SK-N-SH treated with all-trans-retinoic acid at 6 μM for 48 hours (cell line): ENCODE data around the gene ARHGDIA.

Experiments used
- ATAC-seq: fragments of 200-7000 bp; cut with Tn5 transposase; 3 replicates; pipeline ENCODE4 v1.9.1; 2020; ENCODE audit warnings: mild to moderate bottlenecking, moderate library complexity
- ARNTL ChIP-seq: fragments of 450-650 bp; formaldehyde crosslinking; IDR thresholded peaks from 2 replicates; pipeline ENCODE4 v1.5.0; 2020; ENCODE audit warnings: low read depth, mild to moderate bottlenecking, moderate library complexity, borderline replicate concordance
- BACH2 ChIP-seq: fragments of 250-450 bp; sonication (Bioruptor Pico); IDR thresholded peaks from 2 replicates; pipeline ENCODE4 v1.9.0; 2021; ENCODE audit warnings: mild to moderate bottlenecking, borderline replicate concordance
- CSDC2 ChIP-seq: fragments of 250-450 bp; sonication (Bioruptor Pico); IDR thresholded peaks from 2 replicates; pipeline ENCODE4 v1.5.0; 2020; ENCODE audit warnings: mild to moderate bottlenecking, moderate library complexity
- ESRRG ChIP-seq: fragments of 250-450 bp; sonication (Bioruptor Pico); IDR thresholded peaks from 2 replicates; pipeline ENCODE4 v1.6.1; 2021; ENCODE audit warnings: mild to moderate bottlenecking
- GLIS3 ChIP-seq: fragments of 250-450 bp; sonication (Bioruptor Pico); IDR thresholded peaks from 2 replicates; pipeline ENCODE4 v1.5.0; 2020; ENCODE audit warnings: mild to moderate bottlenecking, moderate library complexity
- ISL1 ChIP-seq: fragments of 250-450 bp; sonication (Bioruptor Pico); IDR thresholded peaks from 2 replicates; pipeline ENCODE4 v2.1.2; 2022; ENCODE audit warnings: mild to moderate bottlenecking, moderate library complexity
- OSR1 ChIP-seq: fragments of 250-450 bp; sonication (Bioruptor Pico); IDR thresholded peaks from 2 replicates; pipeline ENCODE4 v1.8.0; 2022; ENCODE audit warnings: moderate library complexity, mild to moderate bottlenecking, inconsistent platforms
- PATZ1 ChIP-seq: fragments of 250-450 bp; sonication (Bioruptor Pico); IDR thresholded peaks from 2 replicates; pipeline ENCODE4 v1.8.0; 2020; ENCODE audit warnings: mild to moderate bottlenecking, moderate library complexity, borderline replicate concordance
- PPARA ChIP-seq: fragments of 250-450 bp; sonication (Bioruptor Pico); IDR thresholded peaks from 2 replicates; pipeline ENCODE4 v1.5.0; 2020; ENCODE audit warnings: mild to moderate bottlenecking, borderline replicate concordance
- RARB ChIP-seq: fragments of 250-450 bp; sonication (Bioruptor Pico); IDR thresholded peaks from 2 replicates; pipeline ENCODE4 v1.8.0; 2021; ENCODE audit warnings: mild to moderate bottlenecking, moderate library complexity
- SNAI2 ChIP-seq: fragments of 250-450 bp; sonication (Bioruptor Pico); IDR thresholded peaks from 2 replicates; pipeline ENCODE4 v1.5.0; 2020; ENCODE audit warnings: mild to moderate bottlenecking, moderate library complexity
- TCF4 ChIP-seq: fragments of 250-450 bp; sonication (Bioruptor Pico); IDR thresholded peaks from 2 replicates; pipeline ENCODE4 v1.8.0; 2021; ENCODE audit warnings: mild to moderate bottlenecking, moderate library complexity, borderline replicate concordance
- TOX ChIP-seq: fragments of 250-450 bp; sonication (Bioruptor Pico); IDR thresholded peaks from 2 replicates; pipeline ENCODE4 v1.8.0; 2021; ENCODE audit warnings: mild to moderate bottlenecking, moderate library complexity, borderline replicate concordance
- ZC3H10 ChIP-seq: fragments of 250-450 bp; sonication (Bioruptor Pico); IDR thresholded peaks from 2 replicates; pipeline ENCODE4 v1.5.1; 2021; ENCODE audit warnings: mild to moderate bottlenecking, moderate library complexity
- ZFP3 ChIP-seq: fragments of 250-450 bp; sonication (Bioruptor Pico); IDR thresholded peaks from 2 replicates; pipeline ENCODE4 v1.5.0; 2020; ENCODE audit warnings: mild to moderate bottlenecking, moderate library complexity
- ZFP30 ChIP-seq: fragments of 450-650 bp; formaldehyde crosslinking; IDR thresholded peaks from 2 replicates; pipeline ENCODE4 v1.5.0; 2022; ENCODE audit warnings: mild to moderate bottlenecking, moderate library complexity
- ZNF565 ChIP-seq: fragments of 450-650 bp; formaldehyde crosslinking; conservative IDR thresholded peaks from 2 replicates; pipeline ENCODE4 v1.5.0; 2020; ENCODE audit warnings: low read depth, mild to moderate bottlenecking, moderate library complexity
- ZNF8 ChIP-seq: fragments of 450-650 bp; formaldehyde crosslinking; IDR thresholded peaks from 2 replicates; pipeline ENCODE4 v1.5.0; 2020; ENCODE audit warnings: mild to moderate bottlenecking, moderate library complexity
- TF ChIP-seq, protein P1 (sequence below): fragments of 250-450 bp; sonication (Bioruptor Pico); IDR thresholded peaks from 2 replicates; pipeline ENCODE4 v1.5.0; 2020; ENCODE audit warnings: mild to moderate bottlenecking, moderate library complexity
- TF ChIP-seq, protein P2 (sequence below): fragments of 250-450 bp; sonication (Bioruptor Pico); IDR thresholded peaks from 2 replicates; pipeline ENCODE4 v1.5.1; 2021; ENCODE audit warnings: mild to moderate bottlenecking, moderate library complexity
- TF ChIP-seq, protein P3 (sequence below): fragments of 250-450 bp; sonication (Bioruptor Pico); IDR thresholded peaks from 2 replicates; pipeline ENCODE4 v1.5.1; 2020; ENCODE audit warnings: low read depth, mild to moderate bottlenecking, moderate library complexity
- TF ChIP-seq, protein P4 (sequence below): fragments of 250-450 bp; sonication (Bioruptor Pico); IDR thresholded peaks from 2 replicates; pipeline ENCODE4 v1.8.0; 2021; ENCODE audit warnings: low read depth, mild to moderate bottlenecking, moderate library complexity, borderline replicate concordance

ARHGDIA gene

GRCh38 chr17:81833921-81834830, 37.0 kb downstream of the ARHGDIA start:
- TF ChIP-seq ZNF8 (CRISPR knock-in tag) (no peak), OSR1 (CRISPR knock-in tag) (no peak), SNAI2 (CRISPR knock-in tag) (no peak), ARNTL (no peak), BACH2 (CRISPR knock-in tag) (no peak), ZC3H10 (CRISPR knock-in tag) (no peak), TCF4 (CRISPR knock-in tag) (no peak), TOX (CRISPR knock-in tag) (no peak), ZNF565 (CRISPR knock-in tag) (no peak), PATZ1 (CRISPR knock-in tag) (no peak), ZFP3 (CRISPR knock-in tag) (no peak), RARB (CRISPR knock-in tag) (no peak), PPARA (no peak), ISL1 (CRISPR knock-in tag) (no peak)
- TF ChIP-seq, protein P1, sequence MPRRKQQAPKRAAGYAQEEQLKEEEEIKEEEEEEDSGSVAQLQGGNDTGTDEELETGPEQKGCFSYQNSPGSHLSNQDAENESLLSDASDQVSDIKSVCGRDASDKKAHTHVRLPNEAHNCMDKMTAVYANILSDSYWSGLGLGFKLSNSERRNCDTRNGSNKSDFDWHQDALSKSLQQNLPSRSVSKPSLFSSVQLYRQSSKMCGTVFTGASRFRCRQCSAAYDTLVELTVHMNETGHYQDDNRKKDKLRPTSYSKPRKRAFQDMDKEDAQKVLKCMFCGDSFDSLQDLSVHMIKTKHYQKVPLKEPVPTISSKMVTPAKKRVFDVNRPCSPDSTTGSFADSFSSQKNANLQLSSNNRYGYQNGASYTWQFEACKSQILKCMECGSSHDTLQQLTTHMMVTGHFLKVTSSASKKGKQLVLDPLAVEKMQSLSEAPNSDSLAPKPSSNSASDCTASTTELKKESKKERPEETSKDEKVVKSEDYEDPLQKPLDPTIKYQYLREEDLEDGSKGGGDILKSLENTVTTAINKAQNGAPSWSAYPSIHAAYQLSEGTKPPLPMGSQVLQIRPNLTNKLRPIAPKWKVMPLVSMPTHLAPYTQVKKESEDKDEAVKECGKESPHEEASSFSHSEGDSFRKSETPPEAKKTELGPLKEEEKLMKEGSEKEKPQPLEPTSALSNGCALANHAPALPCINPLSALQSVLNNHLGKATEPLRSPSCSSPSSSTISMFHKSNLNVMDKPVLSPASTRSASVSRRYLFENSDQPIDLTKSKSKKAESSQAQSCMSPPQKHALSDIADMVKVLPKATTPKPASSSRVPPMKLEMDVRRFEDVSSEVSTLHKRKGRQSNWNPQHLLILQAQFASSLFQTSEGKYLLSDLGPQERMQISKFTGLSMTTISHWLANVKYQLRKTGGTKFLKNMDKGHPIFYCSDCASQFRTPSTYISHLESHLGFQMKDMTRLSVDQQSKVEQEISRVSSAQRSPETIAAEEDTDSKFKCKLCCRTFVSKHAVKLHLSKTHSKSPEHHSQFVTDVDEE: no peak
- TF ChIP-seq, protein P2, sequence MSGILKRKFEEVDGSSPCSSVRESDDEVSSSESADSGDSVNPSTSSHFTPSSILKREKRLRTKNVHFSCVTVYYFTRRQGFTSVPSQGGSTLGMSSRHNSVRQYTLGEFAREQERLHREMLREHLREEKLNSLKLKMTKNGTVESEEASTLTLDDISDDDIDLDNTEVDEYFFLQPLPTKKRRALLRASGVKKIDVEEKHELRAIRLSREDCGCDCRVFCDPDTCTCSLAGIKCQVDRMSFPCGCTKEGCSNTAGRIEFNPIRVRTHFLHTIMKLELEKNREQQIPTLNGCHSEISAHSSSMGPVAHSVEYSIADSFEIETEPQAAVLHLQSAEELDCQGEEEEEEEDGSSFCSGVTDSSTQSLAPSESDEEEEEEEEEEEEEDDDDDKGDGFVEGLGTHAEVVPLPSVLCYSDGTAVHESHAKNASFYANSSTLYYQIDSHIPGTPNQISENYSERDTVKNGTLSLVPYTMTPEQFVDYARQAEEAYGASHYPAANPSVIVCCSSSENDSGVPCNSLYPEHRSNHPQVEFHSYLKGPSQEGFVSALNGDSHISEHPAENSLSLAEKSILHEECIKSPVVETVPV (CRISPR knock-in tag): no peak
- TF ChIP-seq, protein P3, sequence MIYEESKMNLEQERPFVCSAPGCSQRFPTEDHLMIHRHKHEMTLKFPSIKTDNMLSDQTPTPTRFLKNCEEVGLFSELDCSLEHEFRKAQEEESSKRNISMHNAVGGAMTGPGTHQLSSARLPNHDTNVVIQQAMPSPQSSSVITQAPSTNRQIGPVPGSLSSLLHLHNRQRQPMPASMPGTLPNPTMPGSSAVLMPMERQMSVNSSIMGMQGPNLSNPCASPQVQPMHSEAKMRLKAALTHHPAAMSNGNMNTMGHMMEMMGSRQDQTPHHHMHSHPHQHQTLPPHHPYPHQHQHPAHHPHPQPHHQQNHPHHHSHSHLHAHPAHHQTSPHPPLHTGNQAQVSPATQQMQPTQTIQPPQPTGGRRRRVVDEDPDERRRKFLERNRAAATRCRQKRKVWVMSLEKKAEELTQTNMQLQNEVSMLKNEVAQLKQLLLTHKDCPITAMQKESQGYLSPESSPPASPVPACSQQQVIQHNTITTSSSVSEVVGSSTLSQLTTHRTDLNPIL (CRISPR knock-in tag): no peak
- no peak for ATAC-seq

DNA sequence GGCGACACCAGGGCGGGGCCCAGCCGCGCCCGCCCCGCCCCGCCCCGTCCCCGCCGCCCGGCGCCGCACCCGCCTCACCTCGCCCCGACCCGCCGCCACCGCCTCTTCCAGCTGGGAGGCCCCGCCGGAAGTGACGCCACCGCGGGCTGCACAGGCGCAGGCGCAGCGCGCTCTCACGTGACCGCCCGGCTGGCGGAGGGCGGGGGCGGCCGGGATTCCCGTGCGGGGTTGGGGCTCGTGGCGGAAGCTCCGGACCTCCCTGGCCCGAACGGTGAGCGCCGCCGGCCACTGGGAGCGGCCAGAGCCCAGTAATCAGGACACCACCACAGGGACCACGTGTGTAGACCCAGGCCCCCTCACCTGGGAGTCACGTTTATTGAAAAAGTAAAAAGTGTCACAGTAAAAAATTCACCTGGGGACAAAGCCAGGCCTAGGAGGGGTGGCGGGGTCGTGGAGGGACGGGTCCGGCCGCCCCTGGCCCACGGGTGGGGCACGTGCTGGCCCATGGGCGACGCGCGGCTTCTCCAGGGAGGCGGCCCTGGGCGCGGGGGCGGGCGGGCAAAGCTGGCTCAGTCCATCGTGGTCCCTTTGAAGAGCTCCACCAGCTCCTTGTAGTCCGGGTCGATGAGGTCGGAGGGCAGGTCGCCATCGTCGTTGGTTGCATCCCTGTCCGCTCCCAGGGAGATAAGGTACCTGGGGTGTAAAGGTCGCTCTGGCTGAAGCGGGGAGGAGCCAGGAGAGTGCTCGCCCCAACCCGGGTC, 37.8 kb downstream of the ARHGDIA start, which contains the start of gene MCRIP1:
TSS of gene MCRIP1 (minus strand) at position 132 of the 761 bp plus-strand sequence. CDS start 8,785 bp downstream, outside the sequence.
- TF ChIP-seq ZNF565 (CRISPR knock-in tag) (0 out of 2 replicates have a peak, but pooled peaks have one; percentile 45), ISL1 (CRISPR knock-in tag) (no peak), RARB (CRISPR knock-in tag) (no peak), CSDC2 (CRISPR knock-in tag) (peak; percentile 32), TCF4 (CRISPR knock-in tag) (no peak), PPARA (no peak), ZFP3 (CRISPR knock-in tag) (peak; percentile 77; the same call in 1 of the 2 replicates), ESRRG (CRISPR knock-in tag) (no peak), PATZ1 (CRISPR knock-in tag) (0 out of 2 replicates have a peak, but pooled peaks have one; percentile 11), ZC3H10 (CRISPR knock-in tag) (no peak), GLIS3 (CRISPR knock-in tag) (peak; percentile 65; the same call in 1 of the 2 replicates), ZFP30 (CRISPR knock-in tag) (no peak), OSR1 (CRISPR knock-in tag) (no peak), SNAI2 (CRISPR knock-in tag) (no peak)
- TF ChIP-seq, protein P1: no peak
- TF ChIP-seq, protein P4, sequence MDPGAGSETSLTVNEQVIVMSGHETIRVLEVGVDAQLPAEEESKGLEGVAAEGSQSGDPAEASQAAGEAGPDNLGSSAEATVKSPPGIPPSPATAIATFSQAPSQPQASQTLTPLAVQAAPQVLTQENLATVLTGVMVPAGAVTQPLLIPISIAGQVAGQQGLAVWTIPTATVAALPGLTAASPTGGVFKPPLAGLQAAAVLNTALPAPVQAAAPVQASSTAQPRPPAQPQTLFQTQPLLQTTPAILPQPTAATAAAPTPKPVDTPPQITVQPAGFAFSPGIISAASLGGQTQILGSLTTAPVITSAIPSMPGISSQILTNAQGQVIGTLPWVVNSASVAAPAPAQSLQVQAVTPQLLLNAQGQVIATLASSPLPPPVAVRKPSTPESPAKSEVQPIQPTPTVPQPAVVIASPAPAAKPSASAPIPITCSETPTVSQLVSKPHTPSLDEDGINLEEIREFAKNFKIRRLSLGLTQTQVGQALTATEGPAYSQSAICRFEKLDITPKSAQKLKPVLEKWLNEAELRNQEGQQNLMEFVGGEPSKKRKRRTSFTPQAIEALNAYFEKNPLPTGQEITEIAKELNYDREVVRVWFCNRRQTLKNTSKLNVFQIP (CRISPR knock-in tag): no peak
- peak; percentile 83 for ATAC-seq
